NCI-H69 (cell line): ENCODE data around the gene PRSS57.

Experiments used
- DNase-seq: peaks from one replicate; lab custom pipeline; 2025; lab: John Stamatoyannopoulos, UW

The PRSS57 gene

DNA sequence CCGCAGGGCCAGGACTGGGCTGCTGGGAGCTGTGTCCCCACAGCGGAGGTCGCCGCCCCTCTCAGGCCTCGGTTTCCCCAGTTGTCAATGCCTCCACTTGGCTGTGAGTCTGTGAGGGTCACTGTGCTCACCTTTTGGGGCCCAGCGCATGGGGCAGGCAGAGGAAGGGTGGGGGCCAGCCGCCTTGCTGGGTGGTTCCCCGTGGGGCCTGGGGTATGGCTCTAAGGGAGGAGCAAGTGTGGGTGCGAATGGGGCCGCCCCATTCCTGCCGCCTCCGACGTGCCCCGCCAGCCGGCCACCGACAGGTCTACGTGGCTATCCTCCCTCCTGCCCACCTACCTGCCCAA, 56.4 kb downstream of the PRSS57 start:
- DNase-seq = no peak
